NCI-H187 treated with DMSO at 0.1 percent for 48 hours (cell line): Measurements from ENCODE around the gene LALBA.
"Not testable (repeated sequence)": the region's sequence is repeated elsewhere in the genome, so short reads cannot be mapped to it uniquely, and the experiment has no call there.

Experiments used
- DNase-seq: peaks from one replicate; lab custom pipeline; 2025; lab: John Stamatoyannopoulos, UW

LALBA gene

GRCh38 chr12:48527891-48528670 is 41.8 kb downstream of the LALBA start:
- no peak for DNase-seq

- DNase-seq, result no peak
Measured at GRCh38 chr12:48525332-48525731, 44.5 kb downstream of the LALBA start, which contains the start of gene OR8S1. TSS of gene OR8S1 (plus strand) at chr12:48525632. CDS start at chr12:48525632, 0 bp downstream.

DNA sequence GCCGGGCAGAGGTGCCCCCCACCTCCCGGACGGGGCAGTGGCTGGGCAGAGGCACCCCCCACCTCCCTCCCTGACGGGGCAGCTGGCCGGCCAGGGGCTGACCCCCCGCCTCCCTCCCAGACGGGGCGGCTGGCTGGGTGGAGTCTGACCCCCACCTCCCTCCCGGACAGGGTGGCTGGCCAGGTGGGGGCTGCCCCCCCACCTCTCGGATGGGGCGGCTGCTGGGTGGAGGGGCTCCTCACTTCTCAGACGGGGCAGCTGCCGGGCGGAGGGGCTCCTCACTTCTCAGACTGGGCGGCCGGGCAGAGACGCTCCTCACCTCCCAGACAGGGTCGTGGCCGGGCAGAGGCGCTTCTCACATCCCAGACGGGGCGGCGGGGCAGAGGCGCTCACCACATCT is 49.5 kb downstream of the LALBA start:
- DNase-seq, result not testable (repeated sequence)
